Effector CD4-positive, alpha-beta T cell (primary cell): ENCODE results near the gene FAT4. TPM values are rescaled to one million over a fixed set of nuclear protein-coding genes. Genes with fewer than 3 reads are reported as not detected.

Source experiments
- DNase-seq: peaks from one replicate; pipeline ENCODE4 v3.0.0-alpha.2; 2020
- total RNA-seq: gene quantifications from one replicate; lab custom pipeline; 2026; lab: John Stamatoyannopoulos, UW

FAT4 gene, protein sequence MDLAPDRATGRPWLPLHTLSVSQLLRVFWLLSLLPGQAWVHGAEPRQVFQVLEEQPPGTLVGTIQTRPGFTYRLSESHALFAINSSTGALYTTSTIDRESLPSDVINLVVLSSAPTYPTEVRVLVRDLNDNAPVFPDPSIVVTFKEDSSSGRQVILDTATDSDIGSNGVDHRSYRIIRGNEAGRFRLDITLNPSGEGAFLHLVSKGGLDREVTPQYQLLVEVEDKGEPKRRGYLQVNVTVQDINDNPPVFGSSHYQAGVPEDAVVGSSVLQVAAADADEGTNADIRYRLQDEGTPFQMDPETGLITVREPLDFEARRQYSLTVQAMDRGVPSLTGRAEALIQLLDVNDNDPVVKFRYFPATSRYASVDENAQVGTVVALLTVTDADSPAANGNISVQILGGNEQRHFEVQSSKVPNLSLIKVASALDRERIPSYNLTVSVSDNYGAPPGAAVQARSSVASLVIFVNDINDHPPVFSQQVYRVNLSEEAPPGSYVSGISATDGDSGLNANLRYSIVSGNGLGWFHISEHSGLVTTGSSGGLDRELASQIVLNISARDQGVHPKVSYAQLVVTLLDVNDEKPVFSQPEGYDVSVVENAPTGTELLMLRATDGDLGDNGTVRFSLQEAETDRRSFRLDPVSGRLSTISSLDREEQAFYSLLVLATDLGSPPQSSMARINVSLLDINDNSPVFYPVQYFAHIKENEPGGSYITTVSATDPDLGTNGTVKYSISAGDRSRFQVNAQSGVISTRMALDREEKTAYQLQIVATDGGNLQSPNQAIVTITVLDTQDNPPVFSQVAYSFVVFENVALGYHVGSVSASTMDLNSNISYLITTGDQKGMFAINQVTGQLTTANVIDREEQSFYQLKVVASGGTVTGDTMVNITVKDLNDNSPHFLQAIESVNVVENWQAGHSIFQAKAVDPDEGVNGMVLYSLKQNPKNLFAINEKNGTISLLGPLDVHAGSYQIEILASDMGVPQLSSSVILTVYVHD (N-terminal part only)
- not detected for total RNA-seq

- DNase-seq, result no peak
These were observed at the start of gene FAT4 for GRCh38 chr4:125314676-125315575. Gene FAT4, plus strand, starts transcription at chr4:125314955. Its CDS starts 1,457 bp downstream, at chr4:125316412.

DNA sequence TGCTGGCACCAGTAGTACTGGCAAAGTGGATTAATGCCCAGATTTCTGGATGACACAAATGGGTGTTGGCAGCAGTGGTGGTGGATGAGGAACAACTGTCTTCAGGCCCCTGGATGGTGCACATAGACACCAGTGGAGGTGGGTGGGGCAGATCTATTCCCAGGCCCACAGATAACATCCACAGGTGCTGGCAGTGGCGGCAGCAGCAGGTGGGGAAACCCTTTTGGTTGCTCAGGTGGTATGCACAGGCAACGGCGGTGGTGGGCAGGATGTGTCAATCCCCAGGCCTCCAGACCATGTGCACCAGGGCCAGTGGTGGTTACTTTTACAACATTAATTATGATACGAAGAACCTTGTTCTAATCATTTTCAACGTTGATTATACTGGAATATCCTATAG lies 48.9 kb upstream of the FAT4 start:
- no peak for DNase-seq

DNA sequence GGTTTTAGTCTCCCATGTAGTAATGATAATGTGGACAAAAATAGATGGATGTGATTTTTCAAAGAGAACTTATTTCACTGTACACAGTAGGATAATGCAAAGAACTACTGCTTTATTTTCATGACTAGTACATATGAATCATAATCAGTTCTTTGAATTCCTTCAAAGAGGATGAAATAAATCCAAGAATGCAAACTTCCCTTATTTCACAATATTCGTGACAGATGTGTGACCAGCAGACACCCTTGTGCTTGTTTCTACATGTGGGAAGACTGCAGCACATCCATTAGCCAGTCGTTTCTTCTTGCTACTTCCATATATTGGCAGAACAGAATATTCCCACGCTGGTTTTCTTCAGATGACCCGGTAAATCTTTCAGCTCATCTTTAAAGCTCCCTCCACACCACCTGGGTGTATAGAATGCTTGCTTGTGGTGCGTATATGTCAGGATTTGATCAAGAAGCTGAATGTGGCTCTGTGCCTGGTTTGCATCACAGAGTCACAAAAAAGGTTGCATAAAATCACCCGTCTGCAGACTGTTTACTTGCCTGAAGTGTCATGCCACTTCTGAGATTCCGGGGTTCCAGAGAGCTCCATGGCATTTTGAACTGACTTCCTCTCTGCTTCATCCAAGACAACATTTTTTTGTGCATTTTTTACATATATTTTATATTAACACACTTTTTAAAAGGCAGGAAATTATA lies 47.7 kb upstream of the FAT4 start:
- DNase-seq, result no peak

- no peak for DNase-seq
These were observed 47.1 kb upstream of the FAT4 start for GRCh38 chr4:125267630-125268029.

DNA sequence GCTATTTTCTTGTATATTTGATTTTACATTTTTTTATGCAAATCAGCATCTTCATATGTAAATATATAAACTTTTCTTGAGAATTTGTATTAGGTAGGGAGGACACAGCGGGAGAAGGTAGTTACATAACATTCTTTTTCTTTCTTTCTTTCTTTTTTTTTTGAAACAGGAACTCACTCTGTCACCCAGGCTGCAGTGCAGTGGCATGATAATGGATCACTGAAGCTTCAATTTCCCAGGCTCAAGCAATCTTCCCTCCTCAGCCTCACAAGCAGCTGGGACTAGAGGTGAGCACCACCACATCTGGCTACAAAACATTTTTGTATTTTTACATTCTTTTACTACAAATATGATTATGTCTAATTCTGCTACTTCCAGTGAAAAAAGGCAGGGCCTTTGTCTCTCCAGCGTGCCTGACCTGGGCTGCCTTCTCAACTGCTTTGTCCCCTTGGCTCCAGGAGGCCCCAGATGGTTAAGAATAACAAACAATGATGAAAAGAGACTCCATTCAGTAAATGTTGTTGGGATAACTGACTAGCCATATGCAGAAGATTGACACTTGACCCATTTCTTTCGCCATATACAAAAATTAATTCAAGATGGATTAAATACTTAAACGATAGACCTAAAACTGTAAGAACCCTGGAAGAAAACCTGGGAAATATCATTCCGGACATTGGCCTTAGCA lies 46.5 kb upstream of the FAT4 start:
- no peak for DNase-seq

GRCh38 chr4:125276811-125277210 lies 37.9 kb upstream of the FAT4 start:
- no peak for DNase-seq

DNA sequence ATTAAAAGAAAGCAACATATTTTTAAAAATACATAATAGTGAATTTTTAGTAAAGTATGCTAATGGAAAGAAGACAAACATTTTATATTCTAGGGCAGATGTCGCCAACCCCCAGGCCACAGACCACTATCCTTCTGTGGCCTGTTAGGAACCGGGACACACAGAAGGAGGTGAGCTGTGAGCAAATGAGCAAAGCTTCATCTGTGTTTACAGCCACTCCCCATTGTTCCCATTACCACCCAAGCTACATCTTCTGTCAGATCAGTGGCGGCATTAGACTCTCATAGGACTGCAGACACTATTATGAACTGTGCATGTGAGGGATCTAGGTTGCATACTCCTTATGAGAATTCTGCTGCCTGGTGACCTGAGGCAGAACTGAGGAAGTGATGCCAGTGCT lies 37.0 kb upstream of the FAT4 start:
- no peak for DNase-seq

GRCh38 chr4:125280892-125281403 lies 33.8 kb upstream of the FAT4 start:
- no peak for DNase-seq

- no peak for DNase-seq
These were observed 31.0 kb upstream of the FAT4 start for GRCh38 chr4:125283707-125284279.

GRCh38 chr4:125297116-125297515 lies 17.6 kb upstream of the FAT4 start:
- DNase-seq, result no peak

- DNase-seq, result no peak
These were observed 11.7 kb upstream of the FAT4 start for GRCh38 chr4:125303058-125303457.

DNA sequence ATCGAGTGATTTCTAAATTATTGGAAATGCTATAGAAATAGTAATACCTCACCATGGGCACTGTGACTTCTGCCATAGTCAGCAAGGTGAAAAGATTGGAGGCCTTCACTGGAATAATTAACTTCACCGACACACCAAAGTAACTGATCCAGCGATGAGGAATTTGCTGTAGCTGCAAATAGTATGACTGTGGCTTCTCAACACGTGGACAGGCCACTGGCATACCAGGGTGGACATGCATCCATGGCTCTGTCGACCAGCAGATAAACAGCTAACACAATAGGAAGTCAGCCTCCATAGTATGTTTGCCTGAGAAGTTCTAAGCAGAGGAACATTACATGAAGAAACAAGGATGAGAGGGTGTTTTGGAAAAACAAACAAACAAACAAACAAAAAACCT lies 10.9 kb upstream of the FAT4 start:
- no peak for DNase-seq

DNA sequence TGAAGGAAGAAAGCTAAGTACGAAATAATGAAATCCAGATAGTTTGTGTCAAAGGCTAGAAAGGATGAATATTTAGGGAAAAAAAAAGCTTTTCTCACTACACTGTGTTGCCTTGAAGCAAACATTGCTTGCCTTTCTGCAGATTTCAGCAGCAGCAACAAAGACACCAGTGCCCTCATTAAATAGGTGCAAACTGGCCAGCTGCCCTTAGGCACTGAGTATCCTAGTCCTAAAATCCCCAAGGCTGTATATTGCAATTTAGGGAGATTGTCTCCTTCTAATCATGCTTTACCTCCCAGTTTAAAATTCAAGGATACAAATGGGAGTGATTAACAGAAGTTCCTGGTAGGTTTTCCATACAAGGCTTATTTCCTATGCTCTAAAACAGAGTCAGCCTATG lies 8.6 kb upstream of the FAT4 start:
- DNase-seq, result no peak

DNA sequence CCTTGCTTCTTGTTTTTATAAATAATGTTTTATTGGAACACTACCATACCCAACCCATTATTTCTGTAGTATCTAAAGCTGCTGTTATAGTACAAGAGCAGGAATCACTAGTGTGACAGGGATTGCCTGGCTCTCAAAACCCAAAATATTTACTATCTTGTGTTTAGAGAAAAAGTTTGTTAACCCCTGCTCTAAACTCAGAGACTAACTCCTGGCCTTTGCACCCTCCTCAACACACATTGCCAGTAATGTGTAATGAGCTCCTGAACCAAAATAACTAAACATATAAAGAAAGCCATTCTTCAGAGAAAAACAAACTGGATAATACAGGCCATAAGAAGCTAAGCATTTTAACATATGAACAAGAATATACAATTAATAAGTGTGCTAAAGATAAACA lies 8.2 kb upstream of the FAT4 start:
- no peak for DNase-seq

- no peak for DNase-seq
These were observed 3.3 kb upstream of the FAT4 start for GRCh38 chr4:125311503-125311902.

DNA sequence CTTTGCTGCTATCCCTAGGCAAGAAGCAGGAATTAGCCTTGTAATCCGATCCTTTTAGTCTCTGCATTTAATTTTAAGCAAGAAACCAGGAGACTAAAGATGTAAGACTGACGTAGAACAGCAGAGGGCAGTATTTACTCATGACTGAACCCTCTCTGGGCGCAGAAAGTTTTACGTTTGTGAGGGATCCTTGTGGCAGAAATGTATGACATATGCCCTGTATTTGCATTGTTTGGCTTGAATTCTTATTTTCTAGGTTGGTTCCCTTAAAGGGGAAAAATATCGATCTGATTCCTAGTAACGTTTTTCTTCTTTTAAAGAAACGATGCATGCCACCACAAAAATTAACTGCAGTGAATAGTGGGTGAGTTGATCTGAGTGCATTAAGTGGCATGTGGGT lies 1.3 kb upstream of the FAT4 start:
- no peak for DNase-seq

GRCh38 chr4:125313989-125314667 lies 627 bp upstream of the FAT4 start:
- DNase-seq, result no peak

DNA sequence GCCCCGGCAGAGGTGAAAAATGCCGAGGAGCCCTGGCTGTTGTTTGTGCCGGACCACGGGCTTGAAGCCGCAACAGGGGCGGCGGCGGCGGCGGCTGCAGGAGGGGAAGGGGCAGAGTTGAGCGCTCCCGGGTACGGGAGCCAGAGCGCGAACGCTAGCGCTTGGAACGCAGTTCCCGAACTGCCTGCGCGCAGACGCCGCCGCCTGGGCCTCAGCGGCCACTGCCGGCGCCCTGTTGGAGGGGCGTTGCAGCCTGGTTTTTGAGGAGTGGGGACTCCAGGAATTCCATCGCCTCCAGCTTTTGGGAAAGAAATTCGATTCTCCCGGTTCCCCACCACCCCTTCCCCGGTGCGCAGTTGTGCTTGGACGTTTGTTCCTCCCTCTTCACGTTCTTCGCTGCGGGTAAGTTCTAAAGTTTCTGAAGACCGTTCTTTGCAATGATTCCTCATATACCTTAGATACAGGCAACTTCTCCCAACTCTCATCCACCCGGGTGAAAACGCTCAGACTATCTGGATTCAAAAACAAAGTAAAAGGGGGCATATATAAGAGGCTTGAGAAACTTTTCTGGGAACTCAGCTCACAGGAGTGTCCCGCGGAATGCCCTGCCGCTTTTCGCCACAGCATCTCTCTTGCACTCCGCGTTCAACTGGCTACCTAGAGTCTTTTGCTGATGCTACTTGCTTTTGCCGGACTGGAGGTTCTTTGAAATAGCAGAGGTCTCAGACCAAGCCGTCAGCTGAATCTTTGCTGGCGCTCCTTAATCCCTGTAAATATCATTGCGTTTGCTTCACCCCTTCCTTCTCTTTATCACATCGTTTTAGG lies 1.0 kb downstream of the FAT4 start:
- DNase-seq, result no peak

DNA sequence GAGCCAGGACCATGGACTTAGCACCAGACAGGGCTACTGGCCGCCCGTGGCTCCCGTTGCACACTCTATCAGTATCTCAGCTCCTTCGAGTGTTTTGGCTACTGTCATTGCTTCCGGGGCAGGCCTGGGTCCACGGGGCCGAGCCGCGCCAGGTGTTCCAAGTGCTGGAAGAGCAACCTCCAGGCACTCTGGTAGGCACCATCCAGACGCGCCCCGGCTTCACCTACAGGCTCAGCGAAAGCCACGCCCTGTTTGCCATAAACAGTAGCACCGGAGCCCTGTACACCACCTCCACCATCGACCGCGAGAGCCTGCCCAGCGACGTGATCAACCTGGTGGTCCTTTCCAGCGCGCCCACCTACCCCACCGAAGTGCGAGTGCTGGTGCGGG lies 1.6 kb downstream of the FAT4 start:
- DNase-seq, result no peak
